OCI-LY1 (cell line): ENCODE measurements around the gene EVPLL.

Source experiments
- CTCF ChIP-seq: fragments of 200-600 bp; sonication (generic), shearing (Covaris generic); IDR thresholded peaks from 2 replicates; pipeline ENCODE4 v1.5.1; 2017; ENCODE audit warnings: mild to moderate bottlenecking, antibody characterized with exemption, low read length, moderate library complexity, mixed read lengths
- EZH2 ChIP-seq: fragments of 200-600 bp; sonication (generic), shearing (Covaris generic); IDR thresholded peaks from 2 replicates; pipeline ENCODE4 v1.8.0; 2017; ENCODE audit warnings: borderline replicate concordance, mixed run types, mild to moderate bottlenecking, antibody characterized with exemption, low read length, moderate library complexity, mixed read lengths

GRCh38 chr17:18368946-18369345, 8.6 kb upstream of the EVPLL start:
- no peak for TF ChIP-seq CTCF
- TF ChIP-seq EZH2, result no peak
